GM12801 (cell line): ENCODE data around the gene PRR5L.

Experiments used
- CTCF ChIP-seq: IDR thresholded peaks from one replicate; pipeline ENCODE4 v1.5.1; 2011; ENCODE audit warnings: control low read depth; ENCODE audit not compliant: insufficient read length; ENCODE audit errors: extremely low read depth

PRR5L gene

DNA sequence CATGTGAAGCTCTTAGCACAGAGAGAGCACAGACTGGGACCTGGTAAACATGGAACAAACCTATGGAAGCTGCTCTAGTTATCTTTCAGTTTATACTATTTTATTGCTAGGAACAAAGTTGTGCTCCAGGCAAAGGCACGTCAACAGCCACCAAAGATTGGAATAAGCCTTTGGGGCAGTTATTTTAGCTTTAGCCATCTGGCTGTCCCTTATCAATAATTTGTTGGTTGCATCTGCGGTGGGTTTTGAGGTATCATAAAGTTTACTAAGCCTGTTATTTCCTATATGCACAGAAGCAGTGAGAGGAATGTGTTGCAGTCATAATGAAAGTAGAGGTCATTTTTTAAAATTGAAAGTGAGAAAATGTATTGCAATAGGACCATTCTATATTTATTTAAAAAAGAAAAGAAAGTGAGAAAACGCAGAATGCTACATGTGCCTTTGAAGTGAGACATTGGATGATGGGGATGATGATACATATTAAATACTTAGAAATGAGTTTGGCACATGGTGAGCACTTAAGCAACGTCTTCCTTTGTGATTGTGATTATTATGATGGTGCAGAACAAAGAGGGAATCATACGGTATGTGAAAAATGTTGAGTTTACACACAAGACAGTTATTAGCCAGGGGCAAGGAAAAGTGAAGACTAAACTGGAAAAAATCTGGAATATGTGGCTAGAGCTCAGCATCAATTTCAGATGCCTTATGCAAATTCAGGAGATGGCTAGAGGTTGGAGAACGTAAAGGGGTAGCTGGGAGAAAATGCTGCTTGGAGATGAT, 58.3 kb downstream of the PRR5L start:
- TF ChIP-seq CTCF: no peak

DNA sequence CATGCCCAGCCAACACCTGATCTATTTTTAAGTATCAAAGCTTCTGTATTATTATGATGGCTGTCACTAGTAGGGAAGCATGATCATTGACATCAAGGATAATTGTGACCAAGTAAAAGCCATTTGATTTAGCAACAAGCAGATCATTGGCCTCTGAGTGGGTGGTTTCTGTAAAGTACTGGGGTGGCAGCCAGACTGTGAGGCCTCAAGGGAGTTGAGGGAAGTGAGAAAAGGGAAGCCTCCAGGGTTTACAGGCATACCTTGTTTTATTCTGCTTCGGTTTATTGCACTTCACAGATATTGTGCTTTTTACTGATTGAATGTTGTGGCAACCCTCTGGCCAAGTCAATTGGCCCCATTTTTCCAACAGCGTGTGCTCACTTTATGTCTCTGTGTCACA, 60.1 kb downstream of the PRR5L start:
- no peak for TF ChIP-seq CTCF

DNA sequence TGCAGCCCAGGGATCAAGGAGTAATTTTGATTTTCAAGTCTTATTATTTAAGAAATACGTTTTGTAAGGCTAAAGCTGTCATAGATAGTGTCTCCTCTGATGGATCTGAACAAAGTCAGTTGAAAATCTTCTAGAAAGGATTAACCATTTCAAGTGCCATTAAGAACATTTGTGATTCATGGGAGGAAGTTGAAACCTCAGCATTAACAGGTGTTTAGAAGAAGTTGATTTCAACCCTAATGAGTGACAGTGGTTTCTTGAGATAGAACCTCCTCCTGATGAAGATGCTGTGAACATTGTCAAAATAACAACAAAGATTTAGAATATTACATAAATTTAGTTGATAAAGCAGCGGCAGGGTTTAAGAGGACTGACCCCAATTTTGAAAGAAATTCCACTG, 61.7 kb downstream of the PRR5L start:
- TF ChIP-seq CTCF: no peak

- no peak for TF ChIP-seq CTCF
Measured at GRCh38 chr11:36358436-36358835, 62.3 kb downstream of the PRR5L start.

DNA sequence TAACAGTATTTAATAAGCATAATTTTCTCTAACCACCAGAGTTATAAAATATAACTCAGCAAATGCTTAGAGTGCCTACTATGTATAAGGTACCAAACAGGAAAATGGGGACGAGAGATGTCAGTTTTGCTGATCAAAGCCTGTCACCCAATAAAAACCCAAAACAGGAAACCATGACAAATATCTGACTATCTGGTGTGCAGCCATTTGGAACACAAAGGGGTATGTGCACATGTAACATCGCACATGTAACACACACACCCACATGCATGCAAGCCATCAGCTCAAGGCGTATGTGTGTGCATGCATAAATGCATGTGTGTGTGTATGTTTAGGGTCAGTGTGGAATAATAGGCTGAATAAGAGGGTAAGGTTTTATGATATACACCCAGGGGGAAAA, 64.2 kb downstream of the PRR5L start:
- TF ChIP-seq CTCF: no peak

- TF ChIP-seq CTCF: no peak
Measured at GRCh38 chr11:36360826-36361415, 64.8 kb downstream of the PRR5L start.

GRCh38 chr11:36361472-36361871, 65.4 kb downstream of the PRR5L start:
- no peak for TF ChIP-seq CTCF
